ENCODE measurements around the gene HEXB. TPM values are rescaled to one million over a fixed set of nuclear protein-coding genes. Genes with fewer than 3 reads are reported as not detected.

The HEXB gene
- total and polyA plus RNA-seq, 2 of the 8 experiments (the other 6 are each of a cell fraction or from before 2014, with no cell fraction given), result 39.7 to 69.2 TPM

GRCh38 chr5:74640954-74641734, 43.9 kb upstream of the HEXB start (continued):
- peak; percentile 76 for TF ChIP-seq MAX (IDR thresholded peaks at IDR 0.05)
- peak in 1 of 2 experiments; percentile 48; a peak in 1 of 4 replicates for TF ChIP-seq SIN3A (conservative IDR thresholded peaks at IDR 0.05 in 1 of 2, IDR thresholded peaks at IDR 0.05 in 1 of 2; ENCODE audit: low read depth in 1 of 2, low read length in 2 of 2)
- TF ChIP-seq BRCA1 (IDR thresholded peaks at IDR 0.05; ENCODE audit: low read depth, low read length), result no peak
- TF ChIP-seq ASH2L (IDR thresholded peaks at IDR 0.05; ENCODE audit: low read length), result peak; percentile 41
- TF ChIP-seq CHD1 (IDR thresholded peaks at IDR 0.05; ENCODE audit: low read depth, low read length), result no peak
- TF ChIP-seq YY1 (IDR thresholded peaks at IDR 0.05; ENCODE audit: low read depth, low read length), result no peak
